Kidney epithelial cell (primary cell): ENCODE measurements around the gene FGF12. TPM values are rescaled to one million over a fixed set of nuclear protein-coding genes. Genes with fewer than 3 reads are reported as not detected.

ENCODE experiments used
- DNase-seq: peaks from one replicate; pipeline ENCODE4 v3.0.0-alpha.2; 2010; ENCODE audit warnings: low read depth
- H3K27me3 ChIP-seq: 2 replicates; pipeline ENCODE4 v1.6.0; 2011; ENCODE audit warnings: low read length; ENCODE audit not compliant: control insufficient read depth, insufficient read depth
- H3K36me3 ChIP-seq: 2 replicates; pipeline ENCODE4 v1.5.1; 2011; ENCODE audit warnings: low read length; ENCODE audit not compliant: control insufficient read depth, insufficient read depth
- H3K4me3 ChIP-seq: 2 replicates; pipeline ENCODE4 v1.5.1; 2011; ENCODE audit warnings: low read depth, mild to moderate bottlenecking, control low read depth, low read length
- CTCF ChIP-seq: IDR thresholded peaks from 2 replicates; pipeline ENCODE4 v1.5.1; 2011; ENCODE audit warnings: mild to moderate bottlenecking, moderate library complexity, low read length, control low read depth, inconsistent platforms; ENCODE audit not compliant: insufficient read depth, poor library complexity, severe bottlenecking
- total RNA-seq: library from RNA; depleted of rRNA; stranded (reverse); fragments of >200 nt; gene quantifications from 2 replicates; pipeline ENCODE4 v1.2.3, GENCODE V29; 2015

The FGF12 gene
- total RNA-seq, 1 donor from 2014 or later: 3.2 TPM

- Histone ChIP-seq H3K4me3 (no peak overlapping the region), H3K27me3 (no peaks in the 10 kb centered on the region), H3K36me3 (no peaks in the 10 kb centered on the region)
- DNase-seq: no peak
- no peak for TF ChIP-seq CTCF
Observed at GRCh38 chr3:192482809-192483208, 244.5 kb downstream of the FGF12 start.

DNA sequence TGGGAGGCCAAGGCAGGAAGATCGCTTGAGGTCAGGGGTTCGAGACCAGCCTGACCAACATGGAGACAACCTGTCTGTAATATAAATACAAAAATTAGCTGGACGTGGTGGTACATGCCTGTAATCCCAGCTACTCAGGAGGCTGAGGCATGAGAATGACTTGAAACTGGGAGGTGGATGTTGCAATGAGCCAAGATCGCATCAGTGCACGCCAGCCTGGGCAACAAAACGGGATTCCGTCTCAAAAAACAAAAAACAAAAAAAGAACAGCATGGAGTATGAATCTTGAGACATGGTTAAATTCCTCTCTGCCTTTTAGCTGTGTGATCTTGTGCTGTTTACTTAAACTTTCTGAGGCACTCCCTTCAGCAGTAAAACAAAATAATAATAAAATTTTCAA, 244.9 kb downstream of the FGF12 start:
- Histone ChIP-seq H3K36me3 (no peaks in the 10 kb centered on the region), H3K27me3 (no peaks in the 10 kb centered on the region), H3K4me3 (no peak overlapping the region)
- DNase-seq: no peak
- no peak for TF ChIP-seq CTCF

DNA sequence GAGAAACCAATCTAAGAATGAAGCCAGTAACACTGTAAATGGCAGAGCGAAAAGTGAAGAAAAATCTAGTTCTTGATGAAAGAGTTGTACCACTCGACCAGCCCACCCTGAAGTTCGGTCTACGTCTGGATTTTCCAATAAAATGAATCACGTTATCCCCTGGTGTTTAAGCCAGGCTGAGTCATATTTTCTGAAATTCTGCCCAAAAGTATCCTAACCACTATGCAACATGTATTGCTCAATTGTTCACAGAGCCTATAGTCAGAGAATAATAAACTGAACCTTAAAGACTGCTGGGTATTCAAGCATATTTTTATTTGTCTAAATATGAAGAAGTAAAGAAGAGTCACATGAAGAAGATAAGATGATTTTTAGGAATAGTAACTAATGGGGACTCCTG, 245.7 kb downstream of the FGF12 start:
- Histone ChIP-seq H3K4me3 (no peak overlapping the region), H3K27me3 (no peaks in the 10 kb centered on the region), H3K36me3 (no peaks in the 10 kb centered on the region)
- DNase-seq: no peak
- TF ChIP-seq CTCF: no peak

DNA sequence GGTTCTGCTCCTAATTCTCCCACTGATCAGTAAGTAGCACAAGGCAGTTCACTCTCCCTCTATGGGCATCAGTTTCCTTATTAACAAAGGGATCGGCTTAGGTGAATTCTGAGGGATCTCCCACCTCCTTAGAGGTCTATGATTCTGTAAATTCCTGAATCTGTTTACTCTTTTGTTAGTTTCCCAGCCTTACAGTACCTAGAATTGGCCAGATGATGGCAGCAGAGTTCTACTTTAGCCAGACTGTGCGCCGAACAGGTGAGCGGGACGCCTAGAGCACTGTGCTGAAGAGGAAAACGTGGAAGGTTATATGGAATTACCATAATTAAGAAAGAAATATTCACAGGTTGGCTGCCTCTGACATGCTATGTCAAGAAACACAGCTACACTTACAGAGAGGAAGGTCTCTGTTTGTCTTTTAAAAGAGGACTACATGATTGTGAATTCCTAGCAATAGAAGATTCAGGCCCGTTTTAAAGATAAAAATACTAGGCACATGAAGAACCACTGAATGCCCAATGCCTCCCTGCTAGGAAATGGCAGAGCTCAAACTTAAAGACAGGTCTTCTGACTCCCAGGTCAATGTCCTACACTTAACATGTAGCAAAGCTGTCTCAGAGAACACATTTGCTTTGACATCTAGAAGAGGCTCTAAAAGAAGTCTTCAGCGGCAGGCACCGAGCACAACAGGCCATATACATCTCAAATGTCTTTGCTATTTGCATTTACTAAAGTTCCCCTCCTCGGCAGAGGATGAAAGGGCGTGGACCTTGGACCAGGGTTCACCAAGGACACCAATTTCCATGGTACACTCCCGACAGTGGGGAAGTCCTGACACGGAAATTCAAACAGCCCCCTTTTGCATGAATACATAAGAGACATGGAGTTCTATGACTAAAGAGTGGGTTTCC, 259.9 kb downstream of the FGF12 start:
- Histone ChIP-seq H3K4me3 (no peak overlapping the region), H3K36me3 (no peaks in the 10 kb centered on the region), H3K27me3 (peaks cover 2% of the 10 kb centered on the region)
- TF ChIP-seq CTCF: peak; percentile 93
- peak; percentile 16 for DNase-seq

GRCh38 chr3:192449036-192449435, 278.3 kb downstream of the FGF12 start:
- no peak for DNase-seq
- no peaks in the 10 kb centered on the region for H3K36me3 ChIP-seq
- peak; percentile 42 for TF ChIP-seq CTCF
- H3K4me3 ChIP-seq: no peak overlapping the region
- H3K27me3 ChIP-seq: peaks cover 2% of the 10 kb centered on the region
